ENCODE data around the gene MARCHF9.

DNA sequence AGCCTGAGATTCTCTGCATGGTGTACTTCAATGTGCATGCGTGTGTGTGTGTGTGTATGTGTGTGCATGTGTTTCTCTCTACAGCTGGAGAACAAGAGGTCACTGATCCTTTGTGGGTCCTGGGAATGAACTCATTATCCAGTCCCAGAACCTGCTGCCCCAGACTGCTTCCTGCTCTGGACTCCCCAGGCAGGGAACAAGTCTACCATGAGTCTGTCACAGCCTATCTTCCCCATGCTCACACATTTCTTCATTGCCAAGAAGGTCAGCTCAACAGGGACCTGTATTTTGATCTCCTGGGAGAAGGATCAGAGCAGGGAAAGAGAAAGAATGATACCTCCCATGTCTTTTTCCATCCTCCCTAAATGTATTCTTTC is 13.5 kb upstream of the MARCHF9 start:
- TF ChIP-seq, protein P1, sequence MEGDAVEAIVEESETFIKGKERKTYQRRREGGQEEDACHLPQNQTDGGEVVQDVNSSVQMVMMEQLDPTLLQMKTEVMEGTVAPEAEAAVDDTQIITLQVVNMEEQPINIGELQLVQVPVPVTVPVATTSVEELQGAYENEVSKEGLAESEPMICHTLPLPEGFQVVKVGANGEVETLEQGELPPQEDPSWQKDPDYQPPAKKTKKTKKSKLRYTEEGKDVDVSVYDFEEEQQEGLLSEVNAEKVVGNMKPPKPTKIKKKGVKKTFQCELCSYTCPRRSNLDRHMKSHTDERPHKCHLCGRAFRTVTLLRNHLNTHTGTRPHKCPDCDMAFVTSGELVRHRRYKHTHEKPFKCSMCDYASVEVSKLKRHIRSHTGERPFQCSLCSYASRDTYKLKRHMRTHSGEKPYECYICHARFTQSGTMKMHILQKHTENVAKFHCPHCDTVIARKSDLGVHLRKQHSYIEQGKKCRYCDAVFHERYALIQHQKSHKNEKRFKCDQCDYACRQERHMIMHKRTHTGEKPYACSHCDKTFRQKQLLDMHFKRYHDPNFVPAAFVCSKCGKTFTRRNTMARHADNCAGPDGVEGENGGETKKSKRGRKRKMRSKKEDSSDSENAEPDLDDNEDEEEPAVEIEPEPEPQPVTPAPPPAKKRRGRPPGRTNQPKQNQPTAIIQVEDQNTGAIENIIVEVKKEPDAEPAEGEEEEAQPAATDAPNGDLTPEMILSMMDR (IDR thresholded peaks at IDR 0.05): no peak
- no peak for TF ChIP-seq POLR2A (IDR thresholded peaks at IDR 0.05)

All from ovary (tissue), 3 donors.